Left lung (tissue), 10 donors: ENCODE results near the gene ZKSCAN8. TPM values are rescaled to one million over a fixed set of nuclear protein-coding genes. Genes with fewer than 3 reads are reported as not detected.
A peak's percentile ranks its signal among the peaks of the same experiment; 100 is the strongest.

Experiments used
- ATAC-seq: fragments of 200-7000 bp; cut with Tn5 transposase; one replicate; pipeline ENCODE4 v1.9.1; 2020; ENCODE audit warnings: moderate library complexity
- DNase-seq, 4 donors: peaks; one replicate each; pipeline ENCODE4 v3.0.0-alpha.2; 2013 to 2020
- H3K27ac ChIP-seq, 2 donors: fragments of 200-600 bp; sonication (generic) in 1 of 2; one replicate each; pipeline versions ENCODE4 v1.5.0 to v1.8.0; 2020 to 2021
- H3K27me3 ChIP-seq, 2 donors: fragments of 200-600 bp; sonication (generic) in 1 of 2; one replicate each; pipeline versions ENCODE4 v1.5.0 to v1.8.0; 2020 to 2021
- H3K36me3 ChIP-seq, 2 donors: fragments of 200-600 bp; sonication (generic) in 1 of 2; one replicate each; pipeline versions ENCODE4 v1.5.0 to v1.8.0; 2020 to 2021
- H3K4me1 ChIP-seq, 2 donors: fragments of 200-600 bp; one replicate each; pipeline ENCODE4 v1.8.0; 2021
- H3K4me3 ChIP-seq, 2 donors: fragments of 200-600 bp; sonication (generic) in 1 of 2; one replicate each; pipeline versions ENCODE4 v1.5.0 to v1.8.0; 2020 to 2021; ENCODE audit warnings: mild to moderate bottlenecking in 1 of 2
- H3K9me3 ChIP-seq, 2 donors: fragments of 200-600 bp; sonication (generic) in 1 of 2; one replicate each; pipeline versions ENCODE4 v1.5.0 to v1.8.0; 2020 to 2021
- CTCF ChIP-seq, 2 donors: fragments of 200-600 bp; sonication (generic) in 1 of 2; IDR thresholded peaks; one replicate each; pipeline versions ENCODE4 v1.5.0 to v1.8.0; 2021; ENCODE audit warnings: antibody characterized with exemption in 2 of 2
- intact Hi-C, 2 donors: fragments of 100-400 bp; cut with DNase I; formaldehyde crosslinking; loops; one replicate each; pipeline versions ENCODE4 v1.11.2 to v1.14.2; 2022
- polyA plus RNA-seq, 6 donors: library from polyadenylated mRNA; unstranded; fragments of 120-200 nt; gene quantifications; one replicate each; pipeline ENCODE4 v1.2.1, GENCODE V29; 2013; ENCODE audit not compliant: insufficient read length in 6 of 6
- total RNA-seq, 2 donors: library from RNA; stranded (reverse); fragmentation: NEBNext Ultra II Directional; extraction: Animal tissue kit (Norgen Biotek cat#: 25700); gene quantifications; one replicate each; pipeline ENCODE4 v1.2.1, GENCODE V29; 2021
- donor health status: DM: no; HTN: yes; CAD: no.
- donor health status: DM: no; HTN: no; CAD: no.

Gene ZKSCAN8
- total and polyA plus RNA-seq, 8 donors: 14.1 to 50.2 (median 44.7) TPM

- Histone ChIP-seq H3K27ac (peak overlapping the region in 1 of 2 donors; percentile 7), H3K9me3 (peaks cover 0 to 6% of the 10 kb centered on the region in 2 donors), H3K4me3 (peak overlapping the region in 1 of 2 donors; percentile 27), H3K36me3 (no peaks in the 10 kb centered on the region), H3K27me3 (peaks cover 83 to 95% of the 10 kb centered on the region in 2 donors), H3K4me1 (peaks cover 0 to 24% of the 10 kb centered on the region in 2 donors)
- DNase-seq: peak in 3 of 4 donors; percentile 35 to 83 (median 36)
- TF ChIP-seq CTCF (IDR thresholded peaks at IDR 0.05): no peak
- intact Hi-C loops: no loop called here
- ATAC-seq: peak; percentile 59
Measured at GRCh38 chr6:28207510-28208110, 65.9 kb downstream of the ZKSCAN8 start.

GRCh38 chr6:28208111-28208659 is 66.5 kb downstream of the ZKSCAN8 start:
- ATAC-seq (no peak), DNase-seq (peak in 1 of 4 donors; percentile 14)
- intact Hi-C loops: no loop called here
- Histone ChIP-seq H3K36me3 (no peaks in the 10 kb centered on the region), H3K27ac (peak overlapping the region in 1 of 2 donors; percentile 7), H3K4me3 (peak overlapping the region in 1 of 2 donors; percentile 27), H3K9me3 (peaks cover 0 to 6% of the 10 kb centered on the region in 2 donors), H3K4me1 (peaks cover 0 to 27% of the 10 kb centered on the region in 2 donors), H3K27me3 (peaks cover 89 to 99% of the 10 kb centered on the region in 2 donors)
- no peak for TF ChIP-seq CTCF (IDR thresholded peaks at IDR 0.05)

Other genes with a start within 250 kb of the ZKSCAN8 start
- not detected for gene OR2B2, start 229.5 kb upstream of the ZKSCAN8 start, total RNA-seq
- gene OR2B2, start 229.5 kb upstream of the ZKSCAN8 start, polyA plus RNA-seq: not detected
- gene OR2B6, start 184.6 kb upstream of the ZKSCAN8 start, total RNA-seq: not detected
- gene OR2B6, start 184.6 kb upstream of the ZKSCAN8 start, polyA plus RNA-seq: under 1 TPM in 5 of 6 donors, not detected in 1; 0.17 to 0.49 (median 0.30) TPM
- 1 to 10 TPM; 3.4 to 4.2 TPM for gene ZNF165, start 61.3 kb upstream of the ZKSCAN8 start, total RNA-seq
- gene ZNF165, start 61.3 kb upstream of the ZKSCAN8 start, polyA plus RNA-seq: 1 to 10 TPM; 2.4 to 3.8 (median 2.9) TPM
- gene ZSCAN16, start 17.3 kb upstream of the ZKSCAN8 start, total RNA-seq: 1 to 10 TPM; 3.0 to 4.6 TPM
- gene ZSCAN16, start 17.3 kb upstream of the ZKSCAN8 start, polyA plus RNA-seq: 10 to 100 TPM in 5 of 6 donors, 1 to 10 TPM in 1; 8.9 to 12.0 (median 10.3) TPM
- gene ZSCAN9, start 83.4 kb downstream of the ZKSCAN8 start, total RNA-seq: 10 to 100 TPM; 10.6 to 12.3 TPM
- 10 to 100 TPM; 34.6 to 39.8 (median 37.1) TPM for gene ZSCAN9, start 83.4 kb downstream of the ZKSCAN8 start, polyA plus RNA-seq
- 1 to 10 TPM; 4.9 to 5.4 TPM for gene ZKSCAN4, start 110.4 kb downstream of the ZKSCAN8 start, total RNA-seq
- 10 to 100 TPM; 10.8 to 13.4 (median 11.9) TPM for gene ZKSCAN4, start 110.4 kb downstream of the ZKSCAN8 start, polyA plus RNA-seq
- gene NKAPL, start 117.4 kb downstream of the ZKSCAN8 start, total RNA-seq: 1 to 10 TPM; 1.0 to 1.5 TPM
- gene NKAPL, start 117.4 kb downstream of the ZKSCAN8 start, polyA plus RNA-seq: 1 to 10 TPM in 5 of 6 donors, under 1 TPM in 1; 0.87 to 1.3 (median 1.1) TPM
- gene ZSCAN26, start 125.3 kb downstream of the ZKSCAN8 start, total RNA-seq: 1 to 10 TPM; 9.6 to 9.9 TPM
- gene ZSCAN26, start 125.3 kb downstream of the ZKSCAN8 start, polyA plus RNA-seq: 10 to 100 TPM; 34.4 to 50.2 (median 40.3) TPM
- gene PGBD1, start 139.7 kb downstream of the ZKSCAN8 start, total RNA-seq: 1 to 10 TPM; 3.8 to 4.6 TPM
- gene PGBD1, start 139.7 kb downstream of the ZKSCAN8 start, polyA plus RNA-seq: 10 to 100 TPM; 12.4 to 15.3 (median 12.8) TPM
- 10 to 100 TPM in 1 of 2 donors, 1 to 10 TPM in 1; 7.1 to 30.8 TPM for gene ZSCAN31, start 194.3 kb downstream of the ZKSCAN8 start, total RNA-seq
- gene ZSCAN31, start 194.3 kb downstream of the ZKSCAN8 start, polyA plus RNA-seq: 10 to 100 TPM in 5 of 6 donors, 1 to 10 TPM in 1; 9.9 to 12.0 (median 10.9) TPM
- gene ZKSCAN3, start 208.1 kb downstream of the ZKSCAN8 start, total RNA-seq: 1 to 10 TPM; 7.0 to 7.7 TPM
- gene ZKSCAN3, start 208.1 kb downstream of the ZKSCAN8 start, polyA plus RNA-seq: 10 to 100 TPM; 10.6 to 15.7 (median 14.0) TPM